HG03175 (cell line): Measurements from ENCODE around the gene ZNF302.
"Not testable (repeated sequence)": the region's sequence is repeated elsewhere in the genome, so short reads cannot be mapped to it uniquely, and the experiment has no call there.

Source experiments
- ATAC-seq: cut with Tn5 transposase; IDR thresholded peaks from one replicate; pipeline ENCODE4 v1.9.1; 2021; ENCODE audit warnings: mild to moderate bottlenecking, moderate library complexity; ENCODE audit not compliant: unreplicated experiment

Gene ZNF302

DNA sequence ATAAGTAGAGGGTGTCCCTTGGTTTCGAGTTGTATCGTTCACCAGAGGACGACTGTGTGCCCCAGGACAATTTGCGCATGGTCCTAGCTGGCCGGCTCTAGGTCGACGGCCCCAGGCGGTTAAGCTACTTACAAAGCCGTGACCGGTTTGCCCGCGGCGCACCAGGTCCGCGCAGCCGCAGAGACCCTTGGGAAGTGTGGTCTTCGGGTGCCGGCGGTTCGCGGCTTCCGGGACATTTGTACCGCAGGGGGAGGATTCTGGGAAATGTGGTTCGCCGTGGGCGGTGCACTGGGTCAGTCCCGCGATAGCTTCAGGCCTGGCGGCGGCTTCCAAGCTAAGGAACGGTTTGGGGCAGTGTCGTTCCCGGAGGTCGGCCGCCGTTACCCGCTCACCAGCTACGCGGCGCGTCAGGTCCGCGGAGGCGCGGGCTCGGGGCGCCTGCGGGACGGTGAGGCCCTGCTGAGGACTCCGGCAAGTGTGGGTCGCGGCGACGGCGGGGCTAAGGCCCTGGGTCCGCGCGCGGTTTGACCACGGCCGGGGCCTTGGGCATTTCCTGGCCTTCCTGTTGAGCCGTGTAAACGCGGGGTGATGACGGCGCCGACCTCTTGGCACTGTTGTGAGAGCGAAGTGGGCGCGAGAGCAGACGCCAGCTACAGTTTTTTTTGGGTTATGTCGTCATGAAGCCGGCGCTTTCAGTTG is at the start of gene ZNF302:
Gene ZNF302, plus strand, starts transcription at position 293 of the 699 bp plus-strand sequence. CDS start 1,127 bp downstream, outside the sequence.
- ATAC-seq = peak; percentile 90

DNA sequence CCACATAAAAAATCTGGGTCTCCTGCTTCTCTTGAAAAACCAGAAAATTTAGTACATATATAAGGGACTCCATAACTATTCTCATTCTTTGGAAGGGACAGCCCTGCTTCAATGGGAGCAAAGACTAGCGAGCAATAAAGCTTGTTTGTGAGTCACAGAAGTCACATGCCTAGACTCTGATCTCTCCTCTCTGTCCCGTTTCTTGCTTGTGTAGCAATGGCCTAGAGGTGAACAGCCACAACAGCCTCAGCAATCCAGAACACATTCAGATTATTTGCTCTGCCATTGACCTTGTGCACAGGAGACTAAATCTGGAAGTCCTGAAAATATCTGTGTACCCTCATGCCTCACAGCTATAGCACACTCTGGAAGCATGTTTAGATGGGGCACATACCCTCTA is 43.7 kb upstream of the ZNF302 start:
- no peak for ATAC-seq

DNA sequence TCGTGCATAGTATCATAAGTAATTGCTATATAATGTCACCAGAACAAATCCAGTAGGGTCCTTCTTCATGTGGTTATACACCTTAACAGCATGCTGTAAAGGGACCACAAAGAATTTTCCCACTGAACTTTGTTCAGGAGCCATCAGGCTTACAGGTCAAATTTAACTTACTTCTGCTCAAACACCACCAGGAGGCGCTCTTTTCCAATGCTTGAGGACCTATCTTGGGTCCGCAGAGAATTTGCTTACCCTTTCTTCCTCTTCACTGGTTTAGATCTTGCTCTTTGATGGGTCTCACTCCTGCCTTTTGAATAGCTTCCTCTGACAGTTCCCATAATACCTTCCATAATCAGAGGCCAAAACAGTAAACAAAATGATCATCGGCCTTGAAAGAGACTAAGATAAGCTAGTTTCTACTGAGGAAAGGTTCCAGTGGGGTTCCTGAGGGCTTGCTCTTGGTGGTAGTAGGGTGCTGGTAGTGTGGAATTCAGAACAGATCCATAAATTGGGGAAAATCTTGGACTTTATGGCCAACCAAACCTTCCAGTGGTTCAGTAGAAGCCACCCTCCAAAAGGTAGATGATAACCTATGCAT is 37.9 kb upstream of the ZNF302 start:
- no peak for ATAC-seq

DNA sequence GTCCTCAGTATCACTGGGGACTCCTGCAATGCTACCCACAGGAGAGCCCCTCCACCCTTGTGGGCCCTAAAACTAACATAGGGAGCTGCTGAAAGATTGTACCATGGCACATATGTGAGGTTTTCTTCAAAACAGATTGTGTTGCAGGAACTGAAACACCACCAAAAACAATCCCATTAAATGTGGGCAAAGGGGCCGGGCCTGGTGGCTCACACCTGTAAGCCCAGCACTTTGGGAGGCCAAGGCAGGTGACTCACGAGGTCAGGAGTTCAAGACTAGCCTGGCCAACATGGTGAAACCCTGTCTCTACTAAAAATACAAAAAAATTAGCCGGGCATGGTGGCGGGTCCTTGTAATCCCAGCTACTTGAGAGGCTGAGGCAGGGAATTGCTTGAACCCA is 35.2 kb upstream of the ZNF302 start:
- no peak for ATAC-seq

DNA sequence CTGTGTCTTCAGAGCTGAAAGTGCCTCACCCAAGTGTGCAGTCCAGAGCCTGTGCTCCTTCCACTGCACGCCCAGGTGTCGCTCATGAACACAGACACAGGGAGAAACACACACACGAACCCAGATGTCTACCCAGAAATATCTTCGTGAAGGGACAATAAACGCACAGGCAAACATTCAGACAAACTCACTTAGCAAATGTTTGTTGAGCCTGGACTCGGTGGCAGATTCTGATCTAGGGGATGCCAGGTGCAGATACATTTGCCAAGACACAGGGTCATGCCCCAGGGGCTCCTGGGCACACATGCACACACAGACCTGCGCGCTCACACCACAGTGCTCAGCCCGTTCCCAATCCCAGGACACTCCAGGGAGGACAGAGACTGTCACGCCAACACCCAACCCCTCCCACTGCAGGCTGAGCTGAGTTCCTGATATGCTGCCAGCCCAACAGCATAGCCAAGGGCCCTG is 32.5 kb upstream of the ZNF302 start:
- no peak for ATAC-seq

DNA sequence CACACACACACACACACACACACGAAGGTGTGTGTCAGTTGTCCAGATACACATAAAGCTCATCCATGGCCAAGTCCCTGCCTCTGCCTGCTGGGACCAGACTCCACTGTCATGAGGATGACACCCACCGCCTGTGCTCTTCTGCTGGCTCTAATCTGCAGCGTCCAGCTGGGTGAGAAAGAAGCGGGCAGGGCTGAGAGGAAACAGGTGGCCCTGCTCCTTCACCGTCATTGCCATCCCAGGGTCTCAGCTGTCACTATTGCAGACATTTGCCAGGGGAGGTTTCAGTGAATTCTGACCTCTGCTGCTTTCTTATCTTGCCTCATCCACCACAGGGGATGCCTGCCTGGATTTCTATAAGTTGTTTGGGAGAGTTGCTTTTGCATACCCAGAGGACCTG is 31.9 kb upstream of the ZNF302 start:
- no peak for ATAC-seq

DNA sequence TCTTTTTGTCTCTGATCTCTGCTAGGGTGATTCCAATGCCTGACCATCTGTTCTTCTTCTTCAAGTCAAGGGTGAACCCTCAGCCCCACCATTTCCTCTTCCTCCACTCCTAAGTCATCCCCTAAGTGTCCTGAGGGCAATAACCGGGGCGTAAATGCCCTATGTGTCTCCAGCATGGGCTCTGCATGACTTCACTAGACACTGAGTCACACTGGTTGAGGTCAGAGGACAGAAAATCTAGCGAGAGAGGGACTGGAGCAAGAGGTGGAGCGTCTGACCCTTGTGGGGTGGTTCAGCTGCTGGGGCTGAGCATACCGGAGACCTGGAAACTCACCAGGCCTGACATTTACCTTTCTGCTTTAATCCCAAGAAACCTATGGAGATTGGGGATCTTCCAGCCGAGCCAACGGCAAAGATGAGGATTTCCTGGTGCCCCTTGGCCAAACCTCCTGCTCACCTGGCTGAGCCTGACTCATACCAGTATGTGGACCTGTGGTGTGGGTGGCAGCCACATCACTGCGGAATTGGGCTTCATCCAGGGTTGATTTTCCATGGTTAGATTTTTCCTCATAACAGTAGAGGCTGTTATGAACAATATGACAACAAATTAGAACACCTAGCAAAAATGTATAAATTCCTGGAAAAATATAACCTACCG is 27.5 kb upstream of the ZNF302 start:
- no peak for ATAC-seq

DNA sequence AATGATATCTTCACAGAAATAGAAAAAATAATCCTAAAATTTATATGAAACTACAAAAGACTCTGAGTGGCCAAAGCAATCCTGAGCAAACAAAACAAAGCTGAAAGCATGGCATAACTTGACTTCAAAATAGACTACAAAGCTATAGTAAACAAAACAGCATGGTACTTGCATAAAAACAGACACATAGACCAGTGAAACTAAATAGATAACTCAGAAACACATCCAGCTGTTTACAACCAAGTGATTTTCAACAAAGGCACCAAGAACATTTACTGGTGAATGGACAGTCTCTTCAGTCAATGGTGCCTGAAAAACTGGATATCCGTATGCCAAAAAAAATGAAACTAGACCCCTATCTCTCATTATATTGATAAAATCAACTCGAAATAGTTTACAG is 25.7 kb upstream of the ZNF302 start:
- no peak for ATAC-seq

DNA sequence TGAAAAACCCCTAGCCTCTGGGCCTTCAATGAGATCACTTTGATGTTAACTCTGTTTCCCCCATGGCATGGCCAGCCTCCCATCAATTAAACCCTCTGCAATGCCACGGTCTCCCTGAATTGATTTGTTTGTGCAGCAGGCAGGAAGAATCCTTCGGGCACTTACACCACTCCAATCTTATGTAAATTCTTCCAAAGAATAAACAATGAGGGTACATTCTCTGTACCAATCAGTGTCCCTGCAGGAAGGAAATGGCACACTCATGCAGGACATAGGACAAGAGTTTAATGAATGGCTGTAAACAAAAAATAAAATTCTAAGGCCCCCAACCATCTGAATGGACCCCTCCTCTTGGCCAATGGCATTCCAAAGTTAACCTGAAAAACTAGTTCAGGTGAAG is 22.7 kb upstream of the ZNF302 start:
- ATAC-seq = no peak

DNA sequence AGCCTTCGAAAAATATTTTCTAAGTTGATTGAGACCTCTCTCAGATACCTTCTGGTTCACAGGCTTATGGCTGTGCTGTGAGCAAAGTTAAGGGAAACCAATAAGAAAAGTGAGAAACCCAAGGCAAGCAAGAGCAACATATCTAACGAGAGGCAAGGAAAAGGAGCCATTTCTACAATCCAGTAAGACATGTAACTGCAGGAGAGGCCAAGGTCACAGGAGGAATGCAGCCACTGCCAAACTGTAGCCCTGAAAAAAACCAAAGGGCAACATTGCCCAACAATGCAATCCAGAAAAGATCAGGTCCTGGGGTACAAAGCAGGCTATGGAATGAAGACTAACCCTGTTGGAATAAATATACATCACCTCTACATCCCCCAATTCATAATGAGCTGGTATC is 21.8 kb upstream of the ZNF302 start:
- ATAC-seq = no peak

DNA sequence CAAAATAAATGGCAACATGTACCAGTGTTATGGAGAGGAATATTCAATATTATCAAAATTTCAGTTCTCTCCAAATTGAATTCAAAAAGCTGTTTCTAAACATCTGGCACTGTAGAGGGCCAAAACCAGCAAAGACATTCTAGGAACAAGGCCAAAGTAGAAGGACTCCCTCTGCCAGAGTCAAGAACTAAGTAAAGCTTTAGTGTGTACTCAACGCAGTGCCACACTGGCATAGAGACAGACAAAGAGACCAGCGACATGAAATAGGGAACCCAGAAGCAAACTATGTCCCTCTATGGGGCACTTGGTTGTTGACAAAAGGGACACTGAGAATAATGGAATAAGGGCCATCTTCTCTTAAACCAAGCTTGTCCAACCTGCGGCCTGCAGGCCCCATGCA is 16.1 kb upstream of the ZNF302 start:
- no peak for ATAC-seq

DNA sequence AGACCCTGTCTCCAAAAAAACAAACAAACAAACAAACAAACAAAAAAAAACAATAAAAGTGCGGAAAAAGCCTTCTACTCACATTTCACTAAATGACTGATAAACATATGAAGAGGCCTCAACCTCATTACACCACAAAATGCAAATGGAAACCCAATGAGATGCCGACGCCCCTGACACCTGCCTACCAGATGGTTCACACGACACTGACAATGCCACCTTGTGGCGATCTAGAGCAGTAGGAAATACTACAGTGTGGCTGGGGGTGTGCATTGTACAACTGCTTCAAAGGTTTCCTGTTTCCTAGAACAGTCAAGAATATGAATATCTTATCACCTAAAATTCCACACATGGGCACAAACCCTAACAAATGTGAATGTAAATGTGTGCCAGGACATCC is 14.6 kb upstream of the ZNF302 start:
- ATAC-seq = no peak

DNA sequence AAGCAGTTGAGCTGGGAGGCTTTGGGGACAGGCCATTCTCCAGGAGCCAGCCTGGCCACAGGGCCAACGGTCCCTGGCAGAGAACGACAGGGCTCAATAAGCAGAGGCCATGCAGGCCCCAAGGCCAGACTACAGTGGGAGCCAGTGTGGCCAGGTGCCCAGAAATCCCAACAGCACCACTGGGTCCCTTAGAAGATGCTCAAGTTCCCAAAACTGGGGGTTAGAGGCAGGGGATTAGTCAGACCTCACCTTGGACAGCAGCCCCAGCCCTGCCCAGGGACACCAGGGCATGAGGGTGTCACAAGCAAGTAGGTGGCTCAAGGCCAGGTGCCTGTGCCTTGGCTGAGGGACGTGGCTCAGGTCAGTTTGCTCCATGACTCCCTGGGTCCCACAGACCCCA is 13.3 kb upstream of the ZNF302 start:
- ATAC-seq = no peak

DNA sequence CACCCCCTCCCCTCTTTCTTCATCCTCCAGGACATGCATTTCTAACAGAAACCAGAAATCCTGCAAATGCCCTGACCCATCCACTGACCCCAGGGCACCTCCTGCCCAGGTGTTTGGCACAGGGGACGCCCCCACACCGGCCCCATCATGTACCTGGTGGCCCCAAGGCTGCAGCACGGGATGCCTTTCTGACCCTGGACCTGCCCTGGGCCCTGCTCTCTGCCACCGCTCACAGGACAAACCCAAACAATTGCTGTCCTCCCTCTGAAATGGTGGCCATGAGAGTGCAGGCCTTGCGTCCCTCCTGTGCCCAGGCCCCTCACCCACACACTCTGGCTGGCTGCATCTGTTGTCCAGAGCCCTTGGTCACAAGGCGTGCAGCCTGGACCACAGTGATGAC is 12.6 kb upstream of the ZNF302 start:
- ATAC-seq = no peak

DNA sequence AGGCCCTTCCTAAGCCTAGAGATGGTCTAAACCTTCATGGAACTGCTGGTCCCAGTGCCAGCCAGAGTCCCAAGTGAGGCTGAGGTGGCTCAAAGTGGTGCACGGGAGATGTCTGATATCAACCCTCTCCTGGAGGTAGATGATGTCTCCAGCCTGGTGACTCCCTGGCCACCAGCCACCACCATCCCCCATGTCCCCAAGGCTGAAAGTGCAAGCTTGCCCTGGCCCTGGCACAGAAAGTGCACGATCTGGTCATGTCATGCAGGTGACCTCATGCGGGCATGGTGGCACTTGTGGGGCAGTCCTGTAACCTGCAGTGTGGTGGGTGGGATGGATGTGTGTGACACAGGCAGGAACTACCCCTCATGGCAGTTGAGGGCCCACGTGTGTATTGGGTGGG is 12.2 kb upstream of the ZNF302 start:
- ATAC-seq = not testable (repeated sequence)

DNA sequence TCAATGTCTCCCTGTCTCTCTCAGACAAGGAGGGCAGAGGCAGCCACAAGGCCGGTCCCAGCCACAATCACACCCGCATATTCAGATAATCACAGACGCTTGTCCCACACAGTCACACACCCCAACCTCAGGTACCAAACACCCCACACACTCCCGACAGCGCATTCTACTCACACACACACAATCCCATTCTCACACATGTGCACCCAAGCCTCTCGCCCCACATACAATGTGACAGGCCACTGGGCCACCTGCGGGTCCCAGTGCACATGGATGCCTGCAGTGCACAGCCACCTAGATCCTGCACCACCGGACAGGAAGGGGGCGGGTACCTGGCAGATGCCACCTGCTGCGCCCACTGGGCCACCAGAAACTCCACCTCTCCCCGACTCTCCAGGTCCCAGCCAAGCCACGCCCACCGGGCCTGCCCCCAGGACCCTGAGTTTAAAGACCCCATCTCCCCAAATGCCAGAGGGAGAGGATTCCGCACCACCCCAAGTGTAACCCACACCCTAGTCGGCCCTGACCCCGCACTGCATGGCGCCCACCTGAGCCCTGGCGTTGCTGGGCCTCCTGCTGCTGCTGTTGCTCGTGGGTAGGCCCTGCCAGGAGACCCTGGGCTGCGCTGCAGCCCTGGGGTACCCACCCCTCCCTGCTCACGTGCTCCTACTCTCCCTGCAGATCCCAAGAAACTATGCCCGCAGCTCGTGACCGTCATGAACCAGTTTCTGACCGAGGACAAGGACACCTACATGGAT is 11.1 kb upstream of the ZNF302 start:
- ATAC-seq = no peak

DNA sequence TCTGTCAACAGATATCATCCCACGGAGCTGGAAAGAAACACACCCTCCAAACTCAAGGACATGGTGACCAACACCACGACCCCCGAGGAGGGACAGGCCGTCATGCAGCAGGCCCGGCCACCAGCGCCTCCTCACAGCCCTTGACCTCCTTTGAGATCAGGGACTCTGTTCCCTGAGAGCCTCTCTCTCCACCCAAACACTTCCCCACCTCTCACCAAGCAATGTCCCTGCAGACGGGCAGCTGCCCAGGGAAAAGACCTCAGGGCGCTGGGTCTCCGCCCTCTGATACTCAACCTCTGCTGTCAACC is 10.6 kb upstream of the ZNF302 start:
- ATAC-seq = no peak

DNA sequence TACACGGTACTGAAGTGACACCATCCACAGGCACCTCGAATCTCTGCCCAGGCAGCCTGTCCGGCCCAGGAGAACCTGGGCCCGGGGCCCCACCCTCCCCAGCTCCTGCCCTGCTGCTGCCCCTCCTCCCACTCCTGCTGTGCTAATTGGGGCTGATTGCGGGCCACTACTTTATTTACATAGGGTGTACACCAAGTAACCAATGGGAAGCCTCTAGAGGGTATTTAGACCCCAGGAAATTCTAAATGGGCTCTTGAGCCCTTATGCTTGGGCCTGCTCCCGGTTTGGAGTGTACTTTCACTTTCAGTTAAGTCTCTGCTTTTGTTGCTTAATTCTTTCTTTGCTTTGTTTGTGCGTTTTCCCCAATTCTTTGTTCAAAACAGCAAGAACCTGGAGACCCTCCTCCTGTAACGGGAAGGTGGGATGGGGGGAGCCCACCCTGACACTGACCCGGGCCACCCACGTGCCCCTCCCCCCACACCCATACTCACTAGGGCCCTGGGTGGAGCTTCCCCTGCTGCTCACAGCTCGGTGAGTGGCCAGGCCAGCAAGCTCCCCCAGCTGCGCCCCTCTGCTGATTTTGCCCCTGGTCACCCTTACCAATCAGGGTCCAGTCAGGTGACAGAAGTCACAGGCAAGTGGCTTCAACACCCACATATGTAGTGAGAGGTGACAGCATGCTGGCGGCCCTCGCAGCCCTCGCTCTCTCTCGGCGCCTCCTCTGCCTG is 10.0 kb upstream of the ZNF302 start:
- no peak for ATAC-seq

DNA sequence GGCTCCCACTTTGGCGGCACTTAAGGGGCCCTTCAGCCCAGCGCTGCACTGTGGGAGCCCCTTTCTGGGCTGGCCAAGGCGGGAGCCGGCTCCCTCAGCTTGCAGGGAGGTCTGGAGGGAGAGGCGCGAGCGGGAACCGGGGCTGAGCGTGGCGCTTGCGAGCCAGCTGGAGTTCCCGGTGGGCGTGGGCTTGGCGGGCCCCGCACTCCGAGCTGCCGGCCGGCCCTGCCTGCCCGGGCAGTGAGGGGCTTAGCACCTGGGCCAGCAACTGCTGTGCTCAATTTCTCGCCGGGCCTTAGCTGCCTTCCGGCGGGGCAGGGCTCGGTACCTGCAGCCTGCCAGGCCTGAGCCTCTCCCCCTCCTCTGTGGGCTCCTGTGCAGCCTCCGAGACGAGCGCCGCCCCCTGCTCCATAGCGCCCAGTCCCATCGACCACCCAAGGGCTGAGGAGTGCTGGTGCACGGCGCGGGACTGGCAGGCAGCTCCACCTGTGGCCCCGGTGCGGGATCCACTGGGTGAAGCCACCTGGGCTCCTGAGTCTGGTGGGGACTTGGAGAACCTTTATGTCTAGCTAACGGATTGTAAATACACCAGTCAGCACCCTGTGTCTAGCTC is 9.3 kb upstream of the ZNF302 start:
- ATAC-seq = not testable (repeated sequence)

DNA sequence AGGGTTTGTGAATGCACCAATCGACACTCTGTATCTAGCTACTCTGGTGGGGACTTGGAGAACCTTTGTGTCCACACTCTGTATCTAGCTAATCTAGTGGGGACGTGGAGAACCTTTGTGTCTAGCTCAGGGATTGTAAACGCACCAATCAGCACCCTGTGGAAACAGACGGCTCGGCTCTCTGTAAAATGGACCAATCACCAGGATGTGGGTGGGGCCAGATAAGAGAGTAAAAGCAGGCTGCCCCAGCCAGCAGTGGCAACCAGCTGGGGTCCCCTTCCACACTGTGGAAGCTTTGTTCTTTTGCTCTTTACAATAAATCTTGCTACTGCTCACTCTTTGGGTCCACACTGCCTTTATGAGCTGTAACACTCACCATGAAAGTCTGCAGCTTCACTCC is 8.8 kb upstream of the ZNF302 start:
- ATAC-seq = not testable (repeated sequence)

DNA sequence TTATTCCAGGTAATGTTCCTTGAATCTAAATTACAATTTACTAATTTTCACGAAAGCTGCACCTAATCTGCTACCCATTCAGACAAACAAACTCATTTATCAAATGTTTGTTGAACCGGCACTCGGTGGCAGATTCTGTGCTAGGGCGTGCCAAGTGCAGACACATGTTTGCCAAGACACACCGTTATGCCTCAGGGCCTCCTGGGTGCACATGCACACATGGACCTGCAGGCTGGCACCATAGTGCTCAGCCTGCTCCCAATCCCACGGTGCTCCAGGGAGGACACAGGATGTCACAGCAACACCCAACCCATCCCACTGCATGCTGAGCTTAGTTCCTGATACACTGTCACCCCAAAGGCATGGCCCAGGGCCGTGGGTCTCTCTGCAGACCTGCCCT is 8.2 kb upstream of the ZNF302 start:
- ATAC-seq = no peak
